Cortex of kidney (tissue), 1 donor: ENCODE measurements around the gene SEC61B.

ENCODE experiments used
- DNase-seq: peaks from one replicate; lab custom pipeline; 2025; lab: John Stamatoyannopoulos, UW

The SEC61B gene

GRCh38 chr9:99274016-99274415 is 51.9 kb downstream of the SEC61B start:
- no peak for DNase-seq

- no peak for DNase-seq
Observed at GRCh38 chr9:99274495-99274894, 52.4 kb downstream of the SEC61B start.
